ENCODE data around the gene SMAD3. TPM values are rescaled to one million over a fixed set of nuclear protein-coding genes. Genes with fewer than 3 reads are reported as not detected.
"Not testable (repeated sequence)": the region's sequence is repeated elsewhere in the genome, so short reads cannot be mapped to it uniquely, and the experiment has no call there.

Gene SMAD3
- total and polyA plus RNA-seq, 2 donors = 28.3 to 31.2 TPM

- Histone ChIP-seq H3K4me3 (ENCODE audit: low read depth, low read length) (no peak overlapping the region), H3K27ac (ENCODE audit: low read depth) (no peak overlapping the region), H3K4me1 (ENCODE audit: insufficient read depth) (no peaks in the 10 kb centered on the region), H3K36me3 (ENCODE audit: insufficient read depth) (no peaks in the 10 kb centered on the region)
- DNase-seq (ENCODE audit: extremely low spot score) = no peak
- WGBS = 62% methylated on average over 4 of the region's 4 CpGs
These were observed 38.8 kb upstream of the SMAD3 start for GRCh38 chr15:67026610-67026967.

DNA sequence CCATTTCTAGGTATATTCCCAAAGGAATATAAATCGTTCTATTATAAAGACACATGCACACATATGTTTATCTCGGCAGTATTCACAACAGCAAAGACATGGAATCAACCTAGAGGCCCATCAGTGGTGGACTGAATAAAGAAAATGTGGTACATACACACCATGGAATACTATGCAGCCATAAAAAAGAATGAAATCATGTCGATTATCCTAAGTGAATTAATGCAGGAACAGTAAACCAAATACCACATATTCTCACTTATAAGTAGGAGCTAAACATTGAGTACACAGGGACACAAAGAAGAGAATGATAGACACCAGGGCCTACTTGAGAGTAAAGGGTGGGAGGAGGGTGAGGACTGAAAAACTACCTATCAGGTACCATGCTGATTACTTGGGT is 37.0 kb upstream of the SMAD3 start:
- not testable (repeated sequence) for H3K4me3 ChIP-seq (ENCODE audit: low read depth, low read length); DNase-seq (ENCODE audit: extremely low spot score); H3K27ac ChIP-seq (ENCODE audit: low read depth); H3K36me3 ChIP-seq (ENCODE audit: insufficient read depth); H3K4me1 ChIP-seq (ENCODE audit: insufficient read depth)
- WGBS = 93% methylated on average over 3 of the region's 3 CpGs

- WGBS = 93% methylated on average over 5 of the region's 5 CpGs
- no peak overlapping the region for H3K27ac ChIP-seq (ENCODE audit: low read depth)
- no peak for DNase-seq (ENCODE audit: extremely low spot score)
- H3K36me3 ChIP-seq (ENCODE audit: insufficient read depth) = no peaks in the 10 kb centered on the region
- H3K4me3 ChIP-seq (ENCODE audit: low read depth, low read length) = no peak overlapping the region
- no peaks in the 10 kb centered on the region for H3K4me1 ChIP-seq (ENCODE audit: insufficient read depth)
These were observed 35.2 kb upstream of the SMAD3 start for GRCh38 chr15:67030036-67030762.

DNA sequence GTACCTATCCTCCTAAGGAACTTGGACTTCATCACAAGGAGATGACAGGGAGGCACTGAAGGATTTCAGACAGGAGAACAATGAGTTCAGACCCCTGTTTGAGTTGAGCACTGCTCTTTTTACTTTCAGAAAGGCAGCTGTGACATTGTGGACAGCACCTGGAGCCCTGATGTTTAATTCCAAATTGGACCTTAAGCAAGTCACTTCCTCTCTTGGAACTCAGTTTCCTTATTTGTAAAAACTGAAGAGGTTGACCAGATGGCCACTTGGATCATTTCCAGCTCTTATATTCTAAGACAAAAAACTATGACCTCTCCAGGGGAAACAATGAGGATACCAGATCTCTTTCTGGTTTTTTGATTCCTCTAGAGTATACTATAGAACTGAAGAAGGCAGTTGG is 34.1 kb upstream of the SMAD3 start:
- no peak overlapping the region for H3K4me3 ChIP-seq (ENCODE audit: low read depth, low read length)
- no peaks in the 10 kb centered on the region for H3K36me3 ChIP-seq (ENCODE audit: insufficient read depth)
- H3K4me1 ChIP-seq (ENCODE audit: insufficient read depth) = no peaks in the 10 kb centered on the region
- H3K27ac ChIP-seq (ENCODE audit: low read depth) = no peak overlapping the region
- DNase-seq (ENCODE audit: extremely low spot score) = no peak

- no peak overlapping the region for H3K27ac ChIP-seq (ENCODE audit: low read depth)
- no peaks in the 10 kb centered on the region for H3K4me1 ChIP-seq (ENCODE audit: insufficient read depth)
- 79% methylated on average over 3 of the region's 3 CpGs for WGBS
- no peaks in the 10 kb centered on the region for H3K36me3 ChIP-seq (ENCODE audit: insufficient read depth)
- H3K4me3 ChIP-seq (ENCODE audit: low read depth, low read length) = no peak overlapping the region
- DNase-seq (ENCODE audit: extremely low spot score) = no peak
These were observed 32.8 kb upstream of the SMAD3 start for GRCh38 chr15:67032608-67033007.

DNA sequence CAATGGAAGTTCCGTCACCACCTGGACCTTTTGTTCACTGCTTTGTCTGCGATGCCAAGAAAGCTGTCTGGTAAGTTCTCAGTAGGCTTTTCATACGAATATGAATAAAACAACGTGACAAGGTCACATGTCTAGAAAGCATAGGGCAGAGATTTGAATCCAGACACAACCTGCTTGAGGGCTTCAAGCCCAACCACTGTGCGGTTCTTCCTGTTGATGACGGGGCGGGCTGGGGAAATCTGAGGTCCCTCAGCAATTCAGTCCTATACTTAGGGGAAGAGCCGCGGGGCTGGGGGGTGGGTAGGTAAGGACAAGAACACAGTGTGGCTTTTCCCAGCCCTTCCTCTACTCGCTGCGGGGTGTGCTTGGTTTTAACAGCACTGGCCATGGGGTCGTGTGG is 32.4 kb upstream of the SMAD3 start:
- DNase-seq (ENCODE audit: extremely low spot score) = no peak
- H3K27ac ChIP-seq (ENCODE audit: low read depth) = no peak overlapping the region
- H3K4me3 ChIP-seq (ENCODE audit: low read depth, low read length) = no peak overlapping the region
- H3K4me1 ChIP-seq (ENCODE audit: insufficient read depth) = no peaks in the 10 kb centered on the region
- no peaks in the 10 kb centered on the region for H3K36me3 ChIP-seq (ENCODE audit: insufficient read depth)
- WGBS = 67% methylated on average over 12 of the region's 12 CpGs

- Histone ChIP-seq H3K27ac (ENCODE audit: low read depth) (no peak overlapping the region), H3K36me3 (ENCODE audit: insufficient read depth) (no peaks in the 10 kb centered on the region), H3K4me3 (ENCODE audit: low read depth, low read length) (peak overlapping the region; percentile 16), H3K4me1 (ENCODE audit: insufficient read depth) (no peaks in the 10 kb centered on the region)
- no peak for DNase-seq (ENCODE audit: extremely low spot score)
- WGBS = 6% methylated on average over 50 of the region's 50 CpGs
These were observed 31.8 kb upstream of the SMAD3 start for GRCh38 chr15:67033571-67034044.

GRCh38 chr15:67035886-67036285 is 29.5 kb upstream of the SMAD3 start:
- no peaks in the 10 kb centered on the region for H3K36me3 ChIP-seq (ENCODE audit: insufficient read depth)
- H3K27ac ChIP-seq (ENCODE audit: low read depth) = no peak overlapping the region
- no peaks in the 10 kb centered on the region for H3K4me1 ChIP-seq (ENCODE audit: insufficient read depth)
- no peak overlapping the region for H3K4me3 ChIP-seq (ENCODE audit: low read depth, low read length)
- 92% methylated on average over 5 of the region's 5 CpGs for WGBS
- no peak for DNase-seq (ENCODE audit: extremely low spot score)

GRCh38 chr15:67036775-67037555 is 28.4 kb upstream of the SMAD3 start:
- 91% methylated on average over 8 of the region's 8 CpGs for WGBS
- H3K36me3 ChIP-seq (ENCODE audit: insufficient read depth) = no peaks in the 10 kb centered on the region
- no peak overlapping the region for H3K4me3 ChIP-seq (ENCODE audit: low read depth, low read length)
- H3K27ac ChIP-seq (ENCODE audit: low read depth) = no peak overlapping the region
- DNase-seq (ENCODE audit: extremely low spot score) = no peak
- no peaks in the 10 kb centered on the region for H3K4me1 ChIP-seq (ENCODE audit: insufficient read depth)

DNA sequence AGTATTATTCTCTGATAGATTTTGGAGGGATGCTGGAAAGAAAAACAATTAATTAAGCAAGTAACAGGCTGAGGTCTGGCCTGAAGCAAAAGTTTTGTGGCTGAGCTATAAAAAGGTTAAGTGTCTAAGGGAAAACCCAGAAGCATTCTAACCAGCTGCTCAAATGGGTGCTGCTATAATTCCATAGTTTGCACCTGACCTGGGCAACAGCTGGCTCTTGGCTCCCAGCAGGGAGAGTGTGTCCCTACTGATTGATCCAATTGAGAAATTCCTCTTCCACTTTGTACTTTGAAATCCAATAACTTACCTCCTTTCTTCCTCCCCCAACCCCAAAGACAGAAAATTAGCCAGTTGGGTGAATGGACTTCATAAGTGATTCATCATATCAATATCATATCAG is 27.7 kb upstream of the SMAD3 start:
- no peak overlapping the region for H3K27ac ChIP-seq (ENCODE audit: low read depth)
- H3K4me3 ChIP-seq (ENCODE audit: low read depth, low read length) = no peak overlapping the region
- no peaks in the 10 kb centered on the region for H3K36me3 ChIP-seq (ENCODE audit: insufficient read depth)
- H3K4me1 ChIP-seq (ENCODE audit: insufficient read depth) = no peaks in the 10 kb centered on the region
- no peak for DNase-seq (ENCODE audit: extremely low spot score)

DNA sequence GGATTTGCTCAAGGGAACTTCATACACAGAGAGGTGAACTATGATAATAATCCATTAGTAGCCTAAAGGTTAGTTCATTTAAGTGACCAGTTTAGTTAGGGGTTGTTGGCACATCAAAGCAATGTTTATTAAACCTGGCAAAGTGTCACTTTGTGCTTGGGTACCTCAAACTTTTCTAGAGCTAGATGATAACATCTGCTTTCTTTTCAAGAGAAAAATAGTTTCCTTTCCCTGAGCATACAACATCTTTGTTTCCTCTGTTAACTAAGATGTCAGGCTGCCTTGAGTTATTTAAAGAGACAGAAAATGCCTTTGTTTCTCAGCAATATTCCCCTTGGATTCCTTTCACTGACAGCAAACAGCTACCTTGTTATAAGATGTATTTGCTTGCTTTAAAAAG is 26.7 kb upstream of the SMAD3 start:
- DNase-seq (ENCODE audit: extremely low spot score) = no peak
- no peaks in the 10 kb centered on the region for H3K36me3 ChIP-seq (ENCODE audit: insufficient read depth)
- H3K4me1 ChIP-seq (ENCODE audit: insufficient read depth) = no peaks in the 10 kb centered on the region
- no peak overlapping the region for H3K4me3 ChIP-seq (ENCODE audit: low read depth, low read length)
- H3K27ac ChIP-seq (ENCODE audit: low read depth) = no peak overlapping the region

DNA sequence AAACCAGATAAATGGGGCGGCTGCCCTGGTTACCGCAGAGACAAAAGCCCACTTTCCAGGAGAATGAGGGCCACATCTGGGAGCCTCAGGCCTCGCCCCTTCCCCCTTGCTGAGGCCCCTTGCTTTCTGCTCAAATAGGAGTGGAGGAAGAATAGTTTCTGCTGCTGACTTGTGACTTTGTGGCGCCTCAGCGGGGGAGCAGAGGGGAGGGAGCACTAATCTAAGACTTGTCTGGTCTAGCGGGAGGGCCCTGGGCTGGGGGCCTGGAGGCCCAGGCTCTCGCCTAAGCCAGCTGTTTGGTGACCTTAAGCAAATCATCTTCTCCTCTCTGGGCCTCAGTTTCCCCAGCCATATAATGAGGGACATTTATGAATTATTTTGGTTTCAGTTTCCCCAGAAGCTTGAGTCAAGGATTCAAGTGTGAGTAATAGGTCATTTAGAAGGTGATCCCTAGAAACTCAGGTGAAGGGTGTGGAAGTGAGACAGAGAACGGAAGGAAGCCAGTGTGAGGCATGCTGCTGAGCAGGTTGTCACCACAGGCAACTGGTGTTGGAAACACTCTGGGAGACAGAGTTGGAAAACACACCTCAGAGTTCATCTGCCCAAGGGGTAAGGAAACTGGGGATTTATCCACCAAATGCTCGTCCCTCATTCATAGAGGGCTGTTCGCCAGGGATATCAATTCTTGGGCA is 25.9 kb upstream of the SMAD3 start:
- no peak for DNase-seq (ENCODE audit: extremely low spot score)
- Histone ChIP-seq H3K27ac (ENCODE audit: low read depth) (no peak overlapping the region), H3K4me1 (ENCODE audit: insufficient read depth) (no peaks in the 10 kb centered on the region), H3K4me3 (ENCODE audit: low read depth, low read length) (no peak overlapping the region), H3K36me3 (ENCODE audit: insufficient read depth) (no peaks in the 10 kb centered on the region)
- whole genome bisulfite sequencing = 79% methylated on average over 10 of the region's 10 CpGs

DNA sequence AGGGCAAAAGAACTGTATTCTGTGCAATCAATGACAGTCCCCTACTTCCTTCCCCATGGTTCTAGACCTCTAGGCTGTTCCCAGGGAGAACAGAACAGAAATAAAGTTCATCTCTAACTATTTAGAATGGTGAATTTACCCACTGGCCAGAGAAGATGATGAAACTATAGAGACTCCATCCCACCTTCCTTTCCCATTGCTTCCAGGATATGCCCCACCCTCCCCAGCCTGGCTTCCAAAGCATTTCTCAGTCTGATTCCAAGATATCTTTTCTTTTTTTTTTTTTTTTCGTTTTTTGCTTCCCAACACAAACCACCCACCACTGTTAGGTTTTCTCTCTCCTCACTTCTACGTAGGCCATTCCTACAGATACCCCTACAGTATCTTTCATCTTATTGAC is 25.1 kb upstream of the SMAD3 start:
- 68% methylated on average over 2 of the region's 2 CpGs for WGBS
- Histone ChIP-seq H3K4me1 (ENCODE audit: insufficient read depth) (no peaks in the 10 kb centered on the region), H3K27ac (ENCODE audit: low read depth) (no peak overlapping the region), H3K36me3 (ENCODE audit: insufficient read depth) (no peaks in the 10 kb centered on the region), H3K4me3 (ENCODE audit: low read depth, low read length) (no peak overlapping the region)
- no peak for DNase-seq (ENCODE audit: extremely low spot score)

- no peak for DNase-seq (ENCODE audit: extremely low spot score)
- no peak overlapping the region for H3K4me3 ChIP-seq (ENCODE audit: low read depth, low read length)
- H3K4me1 ChIP-seq (ENCODE audit: insufficient read depth) = no peaks in the 10 kb centered on the region
- no peaks in the 10 kb centered on the region for H3K36me3 ChIP-seq (ENCODE audit: insufficient read depth)
- H3K27ac ChIP-seq (ENCODE audit: low read depth) = no peak overlapping the region
- 76% methylated on average over 7 of the region's 7 CpGs for WGBS
These were observed 22.8 kb upstream of the SMAD3 start for GRCh38 chr15:67042551-67043142.

Data from urinary bladder (tissue), 4 donors.